ENCODE data around the gene KIF2A. TPM values are rescaled to one million over a fixed set of nuclear protein-coding genes. Genes with fewer than 3 reads are reported as not detected.
"Not testable (repeated sequence)": the region's sequence is repeated elsewhere in the genome, so short reads cannot be mapped to it uniquely, and the experiment has no call there.

The KIF2A gene
- total RNA-seq, 2 experiments from 2014 or later, result 161 to 171 TPM

DNA sequence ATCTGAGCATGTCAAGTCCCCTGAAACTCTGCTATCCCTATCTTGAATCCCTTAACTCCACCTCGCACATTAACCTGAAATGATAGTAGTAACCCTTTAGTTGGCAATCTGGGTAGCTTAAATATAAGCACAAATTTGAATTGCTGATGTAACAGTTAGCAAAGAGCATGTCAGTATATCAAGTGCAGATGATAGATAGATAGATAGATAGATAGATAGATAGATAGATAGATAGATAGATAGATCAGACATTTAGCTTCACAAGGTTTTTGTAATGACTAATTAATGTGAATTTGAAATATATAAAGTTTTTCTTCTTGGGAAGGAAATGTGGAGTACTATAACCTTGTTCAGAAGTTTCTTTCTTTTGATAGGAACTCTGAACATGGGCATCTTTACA, 30.4 kb upstream of the KIF2A start:
- no peaks in the 10 kb centered on the region for H3K27me3 Mint-ChIP-seq
- peaks cover 22% of the 10 kb centered on the region for H3K36me3 Mint-ChIP-seq
- DNase-seq (no peak), ATAC-seq (ENCODE audit: low read depth) (no peak)
- no peak overlapping the region for H3K27ac Mint-ChIP-seq
- peaks cover 6% of the 10 kb centered on the region for H3K9me3 Mint-ChIP-seq
- H3K4me1 Mint-ChIP-seq, result peaks cover 24% of the 10 kb centered on the region
- POLR2A ChIA-PET, result interaction anchor here (1.0 kb wide), 1 partner anchor 30 kb away, joined by 3 read pairs; the partner anchor contains the start of gene KIF2A
- no peak overlapping the region for H3K4me3 Mint-ChIP-seq

DNA sequence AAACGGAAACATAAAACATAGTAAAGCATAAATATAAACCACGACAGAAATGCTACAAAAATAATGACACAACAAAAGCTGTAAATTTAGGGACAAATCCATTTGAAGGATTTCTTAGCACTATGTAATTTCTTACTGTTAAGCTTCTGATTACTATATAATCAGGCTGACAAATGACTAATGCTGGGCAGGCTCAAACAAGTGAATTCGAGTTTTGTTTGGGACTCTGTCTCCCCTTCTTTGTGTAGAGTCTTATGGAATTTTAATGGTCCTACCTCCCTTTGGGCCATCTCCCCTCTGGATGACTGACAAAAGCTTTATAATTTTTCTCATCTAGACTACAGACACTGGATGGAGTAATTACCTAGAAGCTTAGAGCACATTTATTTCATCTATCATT, 24.6 kb upstream of the KIF2A start:
- POLR2A ChIA-PET, result no interaction called here
- peaks cover 49% of the 10 kb centered on the region for H3K4me1 Mint-ChIP-seq
- ATAC-seq (ENCODE audit: low read depth), result no peak
- no peak for DNase-seq
- no peak overlapping the region for H3K27ac Mint-ChIP-seq
- peaks cover 38% of the 10 kb centered on the region for H3K36me3 Mint-ChIP-seq
- H3K9me3 Mint-ChIP-seq, result peaks cover 15% of the 10 kb centered on the region
- no peaks in the 10 kb centered on the region for H3K27me3 Mint-ChIP-seq
- no peak overlapping the region for H3K4me3 Mint-ChIP-seq

GRCh38 chr5:62282064-62282463, 23.9 kb upstream of the KIF2A start:
- Mint-ChIP-seq H3K27me3 (no peaks in the 10 kb centered on the region), H3K36me3 (peaks cover 44% of the 10 kb centered on the region), H3K4me1 (peaks cover 50% of the 10 kb centered on the region), H3K27ac (no peak overlapping the region), H3K4me3 (no peak overlapping the region), H3K9me3 (peaks cover 16% of the 10 kb centered on the region)
- POLR2A ChIA-PET, result no interaction called here
- DNase-seq, result no peak
- no peak for ATAC-seq (ENCODE audit: low read depth)

GRCh38 chr5:62283005-62283404, 23.0 kb upstream of the KIF2A start:
- Mint-ChIP-seq H3K4me1 (peaks cover 52% of the 10 kb centered on the region), H3K4me3 (no peak overlapping the region), H3K27ac (no peak overlapping the region), H3K36me3 (peaks cover 52% of the 10 kb centered on the region), H3K9me3 (peaks cover 16% of the 10 kb centered on the region), H3K27me3 (no peaks in the 10 kb centered on the region)
- POLR2A ChIA-PET, result no interaction called here
- no peak for DNase-seq
- no peak for ATAC-seq (ENCODE audit: low read depth)

GRCh38 chr5:62283861-62284260, 22.1 kb upstream of the KIF2A start:
- POLR2A ChIA-PET, result no interaction called here
- Mint-ChIP-seq H3K36me3 (peaks cover 52% of the 10 kb centered on the region), H3K9me3 (peaks cover 19% of the 10 kb centered on the region), H3K4me1 (peaks cover 52% of the 10 kb centered on the region), H3K27ac (peak overlapping the region; percentile 98), H3K27me3 (no peaks in the 10 kb centered on the region), H3K4me3 (no peak overlapping the region)
- DNase-seq (no peak), ATAC-seq (ENCODE audit: low read depth) (no peak)

- Mint-ChIP-seq H3K27ac (peak overlapping the region; percentile 98), H3K4me1 (peaks cover 47% of the 10 kb centered on the region), H3K9me3 (peaks cover 19% of the 10 kb centered on the region), H3K27me3 (no peaks in the 10 kb centered on the region), H3K4me3 (peak overlapping the region; percentile 67), H3K36me3 (peaks cover 49% of the 10 kb centered on the region)
- POLR2A ChIA-PET, result interaction anchor here (0.6 to 2.2 kb wide), 13 partner anchors 11 to 61 kb away, joined by 3 to 27 read pairs (median 4); partner anchors contain the start of gene KIF2A
- peak; percentile 85 for ATAC-seq (ENCODE audit: low read depth)
- peak; percentile 54 for DNase-seq
Measured at GRCh38 chr5:62284946-62285891, 20.8 kb upstream of the KIF2A start.

GRCh38 chr5:62286834-62287233, 19.2 kb upstream of the KIF2A start:
- H3K36me3 Mint-ChIP-seq, result peaks cover 53% of the 10 kb centered on the region
- H3K27ac Mint-ChIP-seq, result peak overlapping the region; percentile 44
- peaks cover 48% of the 10 kb centered on the region for H3K4me1 Mint-ChIP-seq
- ATAC-seq (ENCODE audit: low read depth), result no peak
- H3K27me3 Mint-ChIP-seq, result no peaks in the 10 kb centered on the region
- peak overlapping the region; percentile 0 for H3K4me3 Mint-ChIP-seq
- peaks cover 20% of the 10 kb centered on the region for H3K9me3 Mint-ChIP-seq
- POLR2A ChIA-PET, result no interaction called here
- DNase-seq, result no peak

DNA sequence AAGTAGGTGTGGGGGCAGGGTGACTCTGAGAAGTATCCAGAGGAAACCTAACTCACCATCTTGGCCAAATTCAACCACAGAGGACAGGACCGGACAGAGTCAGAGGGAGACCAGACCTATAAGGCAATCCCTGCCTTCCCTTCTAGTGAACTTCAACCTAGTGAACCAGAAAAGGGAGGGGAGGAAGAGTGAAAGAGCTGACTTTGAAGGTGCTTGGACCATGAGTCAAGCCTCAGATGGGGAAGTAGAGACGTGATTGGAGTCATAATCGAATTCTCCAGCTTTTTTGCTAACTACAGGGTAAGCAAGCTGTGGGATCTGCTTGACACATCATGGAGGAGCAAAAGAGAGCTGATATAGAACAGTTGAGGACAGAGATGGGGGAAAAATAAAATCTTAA, 18.8 kb upstream of the KIF2A start:
- peak overlapping the region; percentile 44 for H3K27ac Mint-ChIP-seq
- H3K27me3 Mint-ChIP-seq, result no peaks in the 10 kb centered on the region
- no peak for ATAC-seq (ENCODE audit: low read depth)
- peaks cover 57% of the 10 kb centered on the region for H3K36me3 Mint-ChIP-seq
- POLR2A ChIA-PET, result no interaction called here
- H3K9me3 Mint-ChIP-seq, result peaks cover 20% of the 10 kb centered on the region
- peak overlapping the region; percentile 0 for H3K4me3 Mint-ChIP-seq
- peaks cover 52% of the 10 kb centered on the region for H3K4me1 Mint-ChIP-seq
- no peak for DNase-seq

DNA sequence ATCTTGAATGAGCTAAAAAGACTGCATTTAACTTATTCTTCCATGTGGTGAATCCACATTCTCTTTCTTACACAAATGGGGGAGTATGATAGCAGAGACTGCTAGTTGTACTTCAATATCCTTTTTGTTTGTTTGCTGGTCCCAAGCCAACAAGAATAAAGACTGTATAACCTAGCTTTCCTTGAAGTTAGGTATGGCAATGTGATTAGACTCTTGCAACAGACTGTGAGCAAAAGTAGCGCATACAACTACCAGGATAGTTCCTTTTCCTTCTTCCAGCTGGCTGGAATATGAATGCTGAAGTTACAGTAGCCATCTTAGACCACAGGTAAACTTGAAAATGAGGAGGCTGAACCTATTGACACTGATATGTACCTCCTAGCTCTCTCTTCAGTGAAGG, 17.9 kb upstream of the KIF2A start:
- Mint-ChIP-seq H3K9me3 (peaks cover 21% of the 10 kb centered on the region), H3K36me3 (peaks cover 60% of the 10 kb centered on the region), H3K4me1 (peaks cover 53% of the 10 kb centered on the region), H3K27me3 (no peaks in the 10 kb centered on the region), H3K4me3 (no peak overlapping the region), H3K27ac (no peak overlapping the region)
- POLR2A ChIA-PET, result interaction anchor here (0.6 to 1.1 kb wide), 2 partner anchors 14 to 19 kb away, joined by 3 read pairs; no protein-coding TSS in a partner anchor
- no peak for DNase-seq
- ATAC-seq (ENCODE audit: low read depth), result no peak

- no peak for ATAC-seq (ENCODE audit: low read depth)
- Mint-ChIP-seq H3K27ac (peak overlapping the region; percentile 48), H3K4me3 (no peak overlapping the region), H3K4me1 (peaks cover 46% of the 10 kb centered on the region), H3K27me3 (peaks cover 1% of the 10 kb centered on the region), H3K36me3 (peaks cover 60% of the 10 kb centered on the region), H3K9me3 (peaks cover 20% of the 10 kb centered on the region)
- DNase-seq, result no peak
- POLR2A ChIA-PET, result no interaction called here
Measured at GRCh38 chr5:62289813-62290212, 16.2 kb upstream of the KIF2A start.

GRCh38 chr5:62291829-62292228, 14.2 kb upstream of the KIF2A start:
- H3K27ac Mint-ChIP-seq, result peak overlapping the region; percentile 86
- H3K9me3 Mint-ChIP-seq, result peaks cover 18% of the 10 kb centered on the region
- H3K4me1 Mint-ChIP-seq, result peaks cover 34% of the 10 kb centered on the region
- not testable (repeated sequence) for H3K27me3 Mint-ChIP-seq; ATAC-seq (ENCODE audit: low read depth)
- peak; percentile 68 for DNase-seq
- peak overlapping the region; percentile 66 for H3K4me3 Mint-ChIP-seq
- peaks cover 47% of the 10 kb centered on the region for H3K36me3 Mint-ChIP-seq
- POLR2A ChIA-PET, result interaction anchor here (1.0 to 1.4 kb wide), 2 partner anchors 14 to 112 kb away, joined by 4 to 8 read pairs; partner anchors contain the start of genes DIMT1 and KIF2A

- peak; percentile 77 for ATAC-seq (ENCODE audit: low read depth)
- H3K27me3 Mint-ChIP-seq, result peaks cover 4% of the 10 kb centered on the region
- POLR2A ChIA-PET, result interaction anchor here (1.3 to 2.9 kb wide), 3 partner anchors 9 to 37 kb away, joined by 4 to 23 read pairs (median 7); partner anchors contain the start of gene KIF2A
Measured at GRCh38 chr5:62296998-62297397, 9.0 kb upstream of the KIF2A start.

GRCh38 chr5:62298118-62298517, 7.9 kb upstream of the KIF2A start:
- Mint-ChIP-seq H3K4me3 (no peak overlapping the region), H3K27me3 (peaks cover 4% of the 10 kb centered on the region), H3K36me3 (peaks cover 13% of the 10 kb centered on the region), H3K9me3 (peaks cover 9% of the 10 kb centered on the region), H3K4me1 (peaks cover 42% of the 10 kb centered on the region), H3K27ac (no peak overlapping the region)
- ATAC-seq (ENCODE audit: low read depth), result no peak
- DNase-seq, result no peak
- POLR2A ChIA-PET, result interaction anchor here (2.1 to 2.9 kb wide), 2 partner anchors 8 to 13 kb away, joined by 5 to 23 read pairs; partner anchors contain the start of gene KIF2A

More at GRCh38 chr5:62296998-62297397, 9.0 kb upstream of the KIF2A start:
- Mint-ChIP-seq H3K4me1 (peaks cover 49% of the 10 kb centered on the region), H3K4me3 (peak overlapping the region; percentile 38), H3K36me3 (peaks cover 24% of the 10 kb centered on the region), H3K27ac (peak overlapping the region; percentile 58), H3K9me3 (peaks cover 14% of the 10 kb centered on the region)
- DNase-seq, result no peak

Measured in activated naive CD8-positive, alpha-beta T cell treated with anti-CD3 and anti-CD28 coated beads, Interleukin-2, amount 10 ng/mL, durations not matched to agents 7 days and 5 days (primary cell).